Suppressor macrophage treated with lipopolysaccharide for 4 hours (primary cell): ENCODE results near the gene C15orf39.

ENCODE experiments used
- DNase-seq: peaks from one replicate; pipeline ENCODE4 v3.0.0-alpha.2; 2020

Gene C15orf39

GRCh38 chr15:75174102-75174501, 27.6 kb upstream of the C15orf39 start:
- DNase-seq: no peak

GRCh38 chr15:75174729-75175128, 27.0 kb upstream of the C15orf39 start:
- DNase-seq: no peak

GRCh38 chr15:75176396-75176761, 25.3 kb upstream of the C15orf39 start:
- DNase-seq: no peak

- DNase-seq: no peak
Observed at GRCh38 chr15:75177360-75178071, 24.2 kb upstream of the C15orf39 start.

GRCh38 chr15:75178171-75178937, 23.3 kb upstream of the C15orf39 start:
- no peak for DNase-seq

- no peak for DNase-seq
Observed at GRCh38 chr15:75178938-75179745, 22.5 kb upstream of the C15orf39 start.

GRCh38 chr15:75179746-75180140, 21.9 kb upstream of the C15orf39 start:
- no peak for DNase-seq

GRCh38 chr15:75181780-75182179, 19.9 kb upstream of the C15orf39 start:
- DNase-seq: no peak

- no peak for DNase-seq
Observed at GRCh38 chr15:75182187-75183131, 19.2 kb upstream of the C15orf39 start.

- DNase-seq: no peak
Observed at GRCh38 chr15:75185271-75186029, 16.2 kb upstream of the C15orf39 start.

GRCh38 chr15:75186044-75186443, 15.6 kb upstream of the C15orf39 start:
- no peak for DNase-seq

- DNase-seq: no peak
Observed at GRCh38 chr15:75188499-75188898, 13.2 kb upstream of the C15orf39 start.

GRCh38 chr15:75191235-75191634, 10.4 kb upstream of the C15orf39 start:
- DNase-seq: no peak

- DNase-seq: no peak
Observed at GRCh38 chr15:75192307-75192706, 9.4 kb upstream of the C15orf39 start.

GRCh38 chr15:75193272-75193671, 8.4 kb upstream of the C15orf39 start:
- DNase-seq: no peak

- DNase-seq: no peak
Observed at GRCh38 chr15:75193976-75194375, 7.7 kb upstream of the C15orf39 start.

GRCh38 chr15:75194397-75194796, 7.3 kb upstream of the C15orf39 start:
- no peak for DNase-seq

GRCh38 chr15:75195122-75195765, 6.4 kb upstream of the C15orf39 start:
- no peak for DNase-seq

- DNase-seq: no peak
Observed at GRCh38 chr15:75195766-75196241, 5.9 kb upstream of the C15orf39 start.

GRCh38 chr15:75197062-75197630, 4.5 kb upstream of the C15orf39 start:
- no peak for DNase-seq
